Neural progenitor cell (in vitro differentiated cells): ENCODE results near the gene COQ9.

Experiments
- EZH2 ChIP-seq: fragments of 200-600 bp; sonication (generic); IDR thresholded peaks from 2 replicates; pipeline ENCODE4 v1.6.1; 2017; ENCODE audit warnings: antibody characterized with exemption, mild to moderate bottlenecking, moderate library complexity
- EZH2phosphoT487 ChIP-seq: fragments of 200-600 bp; sonication (generic); IDR thresholded peaks from 2 replicates; pipeline ENCODE4 v1.6.1; 2017; ENCODE audit warnings: antibody characterized with exemption
- TF ChIP-seq, protein P1 (sequence below): fragments of 200-600 bp; sonication (generic); IDR thresholded peaks from 2 replicates; pipeline ENCODE4 v1.5.1; 2017; ENCODE audit warnings: antibody characterized with exemption, mild to moderate bottlenecking

DNA sequence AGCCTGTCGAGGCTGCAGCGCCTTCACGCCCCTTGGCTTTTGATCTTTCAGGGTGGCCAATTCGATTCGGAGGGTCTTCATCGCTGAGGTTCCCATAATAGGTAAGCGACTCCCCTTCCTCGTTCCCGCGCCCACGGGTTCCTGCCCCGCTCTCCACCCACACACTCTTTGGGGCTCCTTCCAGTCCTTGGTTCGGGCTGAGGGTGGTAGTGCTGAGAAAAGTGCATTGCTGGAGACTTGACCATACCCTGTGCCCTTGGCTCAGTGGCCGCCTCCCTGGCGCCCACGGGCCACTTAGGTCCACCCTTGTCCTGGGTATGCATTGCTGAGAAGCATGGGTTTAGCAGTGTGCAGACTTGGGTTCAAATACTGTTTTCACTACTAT lies 15.7 kb downstream of the COQ9 start:
- no peak for TF ChIP-seq EZH2
- TF ChIP-seq, protein P1, sequence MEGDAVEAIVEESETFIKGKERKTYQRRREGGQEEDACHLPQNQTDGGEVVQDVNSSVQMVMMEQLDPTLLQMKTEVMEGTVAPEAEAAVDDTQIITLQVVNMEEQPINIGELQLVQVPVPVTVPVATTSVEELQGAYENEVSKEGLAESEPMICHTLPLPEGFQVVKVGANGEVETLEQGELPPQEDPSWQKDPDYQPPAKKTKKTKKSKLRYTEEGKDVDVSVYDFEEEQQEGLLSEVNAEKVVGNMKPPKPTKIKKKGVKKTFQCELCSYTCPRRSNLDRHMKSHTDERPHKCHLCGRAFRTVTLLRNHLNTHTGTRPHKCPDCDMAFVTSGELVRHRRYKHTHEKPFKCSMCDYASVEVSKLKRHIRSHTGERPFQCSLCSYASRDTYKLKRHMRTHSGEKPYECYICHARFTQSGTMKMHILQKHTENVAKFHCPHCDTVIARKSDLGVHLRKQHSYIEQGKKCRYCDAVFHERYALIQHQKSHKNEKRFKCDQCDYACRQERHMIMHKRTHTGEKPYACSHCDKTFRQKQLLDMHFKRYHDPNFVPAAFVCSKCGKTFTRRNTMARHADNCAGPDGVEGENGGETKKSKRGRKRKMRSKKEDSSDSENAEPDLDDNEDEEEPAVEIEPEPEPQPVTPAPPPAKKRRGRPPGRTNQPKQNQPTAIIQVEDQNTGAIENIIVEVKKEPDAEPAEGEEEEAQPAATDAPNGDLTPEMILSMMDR: no peak
- TF ChIP-seq EZH2phosphoT487: no peak
